HepG2 (cell line): ENCODE data around the gene TMEM223. TPM values are rescaled to one million over a fixed set of nuclear protein-coding genes. Genes with fewer than 3 reads are reported as not detected.

Source experiments
- FOXO1 ChIP-seq: sonication (generic); formaldehyde crosslinking; IDR thresholded peaks from 2 replicates; pipeline ENCODE4 v1.4.0; 2020; ENCODE audit warnings: missing genetic modification reagents
- RORA ChIP-seq: sonication (generic); formaldehyde crosslinking; IDR thresholded peaks from 2 replicates; pipeline ENCODE4 v1.5.0; 2020; ENCODE audit warnings: mild to moderate bottlenecking, missing genetic modification reagents, moderate library complexity
- ZFYVE20 ChIP-seq: sonication (generic); formaldehyde crosslinking; IDR thresholded peaks from 2 replicates; pipeline ENCODE4 v1.8.0; 2023; ENCODE audit warnings: low read depth, mild to moderate bottlenecking, moderate library complexity, missing genetic modification reagents, borderline replicate concordance
- ZNF343 ChIP-seq: sonication (generic); formaldehyde crosslinking; IDR thresholded peaks from 2 replicates; pipeline ENCODE4 v1.4.0; 2020; ENCODE audit warnings: mild to moderate bottlenecking, missing genetic modification reagents
- ZNF713 ChIP-seq: sonication (generic); formaldehyde crosslinking; IDR thresholded peaks from 2 replicates; pipeline ENCODE4 v1.4.0; 2020; ENCODE audit warnings: mild to moderate bottlenecking, missing genetic modification reagents
- ZSCAN21 ChIP-seq: sonication (generic); formaldehyde crosslinking; IDR thresholded peaks from 2 replicates; pipeline ENCODE4 v1.8.0; 2022; ENCODE audit warnings: mild to moderate bottlenecking, missing genetic modification reagents, moderate library complexity, borderline replicate concordance
- polyA plus RNA-seq, 8 experiments: library from polyadenylated mRNA; depleted of rRNA in 3 of 8; stranded (reverse) in 7 of 8; unstranded in 1 of 8; fragments of >200 nt; fragmentation: Illumina TruSeq in 4 of 8; extraction: Trizol in 4 of 8; gene quantifications; 2 replicates each; pipeline versions ENCODE4 v1.2.1 to v1.2.3, GENCODE V29; 2011 to 2016; ENCODE audit warnings: low read depth in 4 of 8, missing spikeins in 1 of 8, mixed read lengths in 1 of 8; ENCODE audit not compliant: insufficient read depth in 1 of 8
- total RNA-seq, 5 experiments: library from RNA; depleted of rRNA; stranded (reverse); fragments of >200 nt; fragmentation: Illumina TruSeq; extraction: Trizol; gene quantifications; 2 replicates each; pipeline ENCODE4 v1.2.3, GENCODE V29; 2016; ENCODE audit warnings: low read depth in 1 of 5
- TF ChIP-seq, protein P1 (sequence below): sonication (generic); formaldehyde crosslinking; IDR thresholded peaks from 2 replicates; pipeline ENCODE4 v1.9.0; 2021; ENCODE audit warnings: missing genetic modification reagents, borderline replicate concordance
- TF ChIP-seq, protein P2 (sequence below), 2 experiments: sonication (generic) in 1 of 2; formaldehyde crosslinking in 1 of 2; IDR thresholded peaks; 2 replicates each; pipeline versions ENCODE4 v1.4.0 to v1.6.1; 2016 to 2020; ENCODE audit warnings: borderline replicate concordance in 1 of 2, low read depth in 1 of 2, mild to moderate bottlenecking in 1 of 2, missing genetic modification reagents in 1 of 2
- TF ChIP-seq, protein P3 (sequence below): IDR thresholded peaks from 2 replicates; pipeline ENCODE4 v1.4.0; 2020; ENCODE audit warnings: mild to moderate bottlenecking, missing genetic modification reagents

Gene TMEM223
- total and polyA plus RNA-seq, 2 of the 13 experiments (the other 11 are each of a cell fraction or from before 2014, with no cell fraction given), result 19.5 to 24.9 TPM

- TF ChIP-seq, protein P1, sequence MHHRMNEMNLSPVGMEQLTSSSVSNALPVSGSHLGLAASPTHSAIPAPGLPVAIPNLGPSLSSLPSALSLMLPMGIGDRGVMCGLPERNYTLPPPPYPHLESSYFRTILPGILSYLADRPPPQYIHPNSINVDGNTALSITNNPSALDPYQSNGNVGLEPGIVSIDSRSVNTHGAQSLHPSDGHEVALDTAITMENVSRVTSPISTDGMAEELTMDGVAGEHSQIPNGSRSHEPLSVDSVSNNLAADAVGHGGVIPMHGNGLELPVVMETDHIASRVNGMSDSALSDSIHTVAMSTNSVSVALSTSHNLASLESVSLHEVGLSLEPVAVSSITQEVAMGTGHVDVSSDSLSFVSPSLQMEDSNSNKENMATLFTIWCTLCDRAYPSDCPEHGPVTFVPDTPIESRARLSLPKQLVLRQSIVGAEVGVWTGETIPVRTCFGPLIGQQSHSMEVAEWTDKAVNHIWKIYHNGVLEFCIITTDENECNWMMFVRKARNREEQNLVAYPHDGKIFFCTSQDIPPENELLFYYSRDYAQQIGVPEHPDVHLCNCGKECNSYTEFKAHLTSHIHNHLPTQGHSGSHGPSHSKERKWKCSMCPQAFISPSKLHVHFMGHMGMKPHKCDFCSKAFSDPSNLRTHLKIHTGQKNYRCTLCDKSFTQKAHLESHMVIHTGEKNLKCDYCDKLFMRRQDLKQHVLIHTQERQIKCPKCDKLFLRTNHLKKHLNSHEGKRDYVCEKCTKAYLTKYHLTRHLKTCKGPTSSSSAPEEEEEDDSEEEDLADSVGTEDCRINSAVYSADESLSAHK (CRISPR knock-in tag), result no peak
- TF ChIP-seq, protein P2, sequence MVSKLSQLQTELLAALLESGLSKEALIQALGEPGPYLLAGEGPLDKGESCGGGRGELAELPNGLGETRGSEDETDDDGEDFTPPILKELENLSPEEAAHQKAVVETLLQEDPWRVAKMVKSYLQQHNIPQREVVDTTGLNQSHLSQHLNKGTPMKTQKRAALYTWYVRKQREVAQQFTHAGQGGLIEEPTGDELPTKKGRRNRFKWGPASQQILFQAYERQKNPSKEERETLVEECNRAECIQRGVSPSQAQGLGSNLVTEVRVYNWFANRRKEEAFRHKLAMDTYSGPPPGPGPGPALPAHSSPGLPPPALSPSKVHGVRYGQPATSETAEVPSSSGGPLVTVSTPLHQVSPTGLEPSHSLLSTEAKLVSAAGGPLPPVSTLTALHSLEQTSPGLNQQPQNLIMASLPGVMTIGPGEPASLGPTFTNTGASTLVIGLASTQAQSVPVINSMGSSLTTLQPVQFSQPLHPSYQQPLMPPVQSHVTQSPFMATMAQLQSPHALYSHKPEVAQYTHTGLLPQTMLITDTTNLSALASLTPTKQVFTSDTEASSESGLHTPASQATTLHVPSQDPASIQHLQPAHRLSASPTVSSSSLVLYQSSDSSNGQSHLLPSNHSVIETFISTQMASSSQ (IDR thresholded peaks at IDR 0.05; ENCODE audit: low read depth), result no peak
- TF ChIP-seq, protein P2 (CRISPR knock-in tag; IDR thresholded peaks at IDR 0.05; ENCODE audit: borderline replicate concordance), result peak; percentile 83; the same call in 1 of the 2 replicates
- TF ChIP-seq, protein P3, sequence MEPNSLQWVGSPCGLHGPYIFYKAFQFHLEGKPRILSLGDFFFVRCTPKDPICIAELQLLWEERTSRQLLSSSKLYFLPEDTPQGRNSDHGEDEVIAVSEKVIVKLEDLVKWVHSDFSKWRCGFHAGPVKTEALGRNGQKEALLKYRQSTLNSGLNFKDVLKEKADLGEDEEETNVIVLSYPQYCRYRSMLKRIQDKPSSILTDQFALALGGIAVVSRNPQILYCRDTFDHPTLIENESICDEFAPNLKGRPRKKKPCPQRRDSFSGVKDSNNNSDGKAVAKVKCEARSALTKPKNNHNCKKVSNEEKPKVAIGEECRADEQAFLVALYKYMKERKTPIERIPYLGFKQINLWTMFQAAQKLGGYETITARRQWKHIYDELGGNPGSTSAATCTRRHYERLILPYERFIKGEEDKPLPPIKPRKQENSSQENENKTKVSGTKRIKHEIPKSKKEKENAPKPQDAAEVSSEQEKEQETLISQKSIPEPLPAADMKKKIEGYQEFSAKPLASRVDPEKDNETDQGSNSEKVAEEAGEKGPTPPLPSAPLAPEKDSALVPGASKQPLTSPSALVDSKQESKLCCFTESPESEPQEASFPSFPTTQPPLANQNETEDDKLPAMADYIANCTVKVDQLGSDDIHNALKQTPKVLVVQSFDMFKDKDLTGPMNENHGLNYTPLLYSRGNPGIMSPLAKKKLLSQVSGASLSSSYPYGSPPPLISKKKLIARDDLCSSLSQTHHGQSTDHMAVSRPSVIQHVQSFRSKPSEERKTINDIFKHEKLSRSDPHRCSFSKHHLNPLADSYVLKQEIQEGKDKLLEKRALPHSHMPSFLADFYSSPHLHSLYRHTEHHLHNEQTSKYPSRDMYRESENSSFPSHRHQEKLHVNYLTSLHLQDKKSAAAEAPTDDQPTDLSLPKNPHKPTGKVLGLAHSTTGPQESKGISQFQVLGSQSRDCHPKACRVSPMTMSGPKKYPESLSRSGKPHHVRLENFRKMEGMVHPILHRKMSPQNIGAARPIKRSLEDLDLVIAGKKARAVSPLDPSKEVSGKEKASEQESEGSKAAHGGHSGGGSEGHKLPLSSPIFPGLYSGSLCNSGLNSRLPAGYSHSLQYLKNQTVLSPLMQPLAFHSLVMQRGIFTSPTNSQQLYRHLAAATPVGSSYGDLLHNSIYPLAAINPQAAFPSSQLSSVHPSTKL (CRISPR knock-in tag), result 0 out of 2 replicates have a peak, but pooled peaks have one; percentile 35
- TF ChIP-seq ZFYVE20 (CRISPR knock-in tag) (peak; percentile 66; the same call in 1 of the 2 replicates), FOXO1 (peak; percentile 58; the same call in 1 of the 2 replicates), ZNF343 (CRISPR knock-in tag) (peak; percentile 84; the same call in 1 of the 2 replicates), ZSCAN21 (CRISPR knock-in tag) (peak; percentile 97; the same call in 1 of the 2 replicates), ZNF713 (CRISPR knock-in tag) (no peak), RORA (no peak)
These were observed 4.6 kb downstream of the TMEM223 start, which contains the start of gene TMEM179B (continued) for GRCh38 chr11:62787005-62787759.
